22Rv1 (cell line): Measurements from ENCODE around the gene NCKAP5L.
A peak's percentile ranks its signal among the peaks of the same experiment; 100 is the strongest.

ENCODE experiments used
- H3K27ac ChIP-seq: fragments of 450-650 bp; 2 replicates; pipeline ENCODE4 v1.5.1; 2017
- CTCF ChIP-seq: fragments of 450-650 bp; IDR thresholded peaks from 2 replicates; pipeline ENCODE4 v1.5.1; 2017; ENCODE audit warnings: mild to moderate bottlenecking
- ZFX ChIP-seq: fragments of 450-650 bp; IDR thresholded peaks from 2 replicates; pipeline ENCODE4 v1.6.1; 2017; ENCODE audit warnings: antibody characterized with exemption, borderline replicate concordance

NCKAP5L gene

GRCh38 chr12:49868449-49868848 lies 40.2 kb upstream of the NCKAP5L start:
- no peak for TF ChIP-seq CTCF
- no peak for TF ChIP-seq ZFX
- H3K27ac ChIP-seq: no peak overlapping the region

- no peak for TF ChIP-seq ZFX
- no peak for TF ChIP-seq CTCF
- H3K27ac ChIP-seq: no peak overlapping the region
Observed at GRCh38 chr12:49867570-49868341, 39.5 kb upstream of the NCKAP5L start.

GRCh38 chr12:49866859-49867569 lies 38.8 kb upstream of the NCKAP5L start:
- no peak overlapping the region for H3K27ac ChIP-seq
- TF ChIP-seq ZFX (no peak), CTCF (peak; percentile 99)

- no peak for TF ChIP-seq ZFX
- TF ChIP-seq CTCF: no peak
- H3K27ac ChIP-seq: no peak overlapping the region
Observed at GRCh38 chr12:49865782-49866135, 37.5 kb upstream of the NCKAP5L start.

- TF ChIP-seq CTCF (no peak), ZFX (no peak)
- H3K27ac ChIP-seq: no peak overlapping the region
Observed at GRCh38 chr12:49865109-49865781, 37.0 kb upstream of the NCKAP5L start.

- TF ChIP-seq CTCF (no peak), ZFX (no peak)
- H3K27ac ChIP-seq: no peak overlapping the region
Observed at GRCh38 chr12:49864798-49865090, 36.5 kb upstream of the NCKAP5L start.
